Smooth muscle cell (in vitro differentiated cells): ENCODE results near the gene TBC1D19. TPM values are rescaled to one million over a fixed set of nuclear protein-coding genes. Genes with fewer than 3 reads are reported as not detected.

Experiments
- DNase-seq: peaks from one replicate; lab custom pipeline; 2025; ENCODE audit not compliant: unreplicated experiment; lab: John Stamatoyannopoulos, UW
- H2AFZ ChIP-seq: fragments of 200-600 bp; sonication (generic); 2 replicates; pipeline ENCODE4 v1.6.0; 2016; ENCODE audit warnings: antibody characterized with exemption, low read depth, mild to moderate bottlenecking
- H3F3A ChIP-seq: fragments of 200-600 bp; sonication (generic); 2 replicates; pipeline ENCODE4 v1.6.0; 2017; ENCODE audit warnings: antibody characterized with exemption, low read depth
- H3K27ac ChIP-seq: fragments of 200-600 bp; sonication (generic); 2 replicates; pipeline ENCODE4 v1.5.1; 2016; ENCODE audit warnings: low read depth, mild to moderate bottlenecking
- H3K27me3 ChIP-seq: fragments of 200-600 bp; sonication (generic); 2 replicates; pipeline ENCODE4 v1.6.1; 2016; ENCODE audit warnings: low read depth, mild to moderate bottlenecking
- H3K36me3 ChIP-seq: fragments of 200-600 bp; sonication (generic); 2 replicates; pipeline ENCODE4 v1.5.1; 2016; ENCODE audit warnings: low read depth
- H3K4me1 ChIP-seq: fragments of 200-600 bp; sonication (generic); 2 replicates; pipeline ENCODE4 v1.5.1; 2016; ENCODE audit warnings: low read depth
- H3K4me2 ChIP-seq: fragments of 200-600 bp; sonication (generic); 2 replicates; pipeline ENCODE4 v1.6.0; 2016; ENCODE audit warnings: mild to moderate bottlenecking
- H3K4me3 ChIP-seq: fragments of 200-600 bp; sonication (generic); 2 replicates; pipeline ENCODE4 v1.5.1; 2016; ENCODE audit warnings: mild to moderate bottlenecking
- H3K79me2 ChIP-seq: fragments of 200-600 bp; sonication (generic); 2 replicates; pipeline ENCODE4 v1.6.0; 2016; ENCODE audit warnings: low read depth, mild to moderate bottlenecking
- H3K9ac ChIP-seq: fragments of 200-600 bp; sonication (generic); 2 replicates; pipeline ENCODE4 v1.6.0; 2016; ENCODE audit warnings: low read depth
- H3K9me3 ChIP-seq: fragments of 200-600 bp; sonication (generic); replicated peaks from 2 replicates; pipeline ENCODE4 v1.5.1; 2016; ENCODE audit warnings: low read depth
- H4K20me1 ChIP-seq: fragments of 200-600 bp; sonication (generic); 2 replicates; pipeline ENCODE4 v1.6.0; 2016; ENCODE audit warnings: low read depth
- CTCF ChIP-seq: fragments of 200-600 bp; sonication (generic); IDR thresholded peaks from 2 replicates; pipeline ENCODE4 v1.5.1; 2017; ENCODE audit warnings: borderline replicate concordance, mild to moderate bottlenecking, antibody characterized with exemption; ENCODE audit not compliant: insufficient read depth, poor library complexity, severe bottlenecking
- WGBS: methylation state at CpG from one replicate; pipeline ENCODE4 v1.1.7; 2016; ENCODE audit warnings: low lambda C conversion rate; 5-methylcytosine and 5-hydroxymethylcytosine counted together
- polyA plus RNA-seq: library from polyadenylated mRNA; unstranded; fragments of >200 nt; fragmentation: Nextera tagmentation; extraction: Ambion mirVana; gene quantifications from 2 replicates; pipeline ENCODE4 v1.2.1, GENCODE V29; 2016
- total RNA-seq: library from RNA; depleted of rRNA; stranded (reverse); fragments of >200 nt; gene quantifications from 2 replicates; pipeline ENCODE4 v1.2.3, GENCODE V29; 2014

TBC1D19 gene
- total and polyA plus RNA-seq, 2 experiments from 2014 or later: 19.2 to 33.8 TPM

- Histone ChIP-seq H3K27me3 (no peaks in the 10 kb centered on the region), H3K36me3 (no peaks in the 10 kb centered on the region), H3K9ac (no peak overlapping the region), H3K79me2 (no peaks in the 10 kb centered on the region), H3K27ac (no peak overlapping the region), H3K4me1 (peaks cover 5% of the 10 kb centered on the region), H2AFZ (no peak overlapping the region), H3K4me2 (no peak overlapping the region), H4K20me1 (no peaks in the 10 kb centered on the region), H3F3A (no peaks in the 10 kb centered on the region), H3K4me3 (no peak overlapping the region), H3K9me3 (no peaks in the 10 kb centered on the region)
- 89% methylated on average over 2 of the region's 2 CpGs for WGBS
- TF ChIP-seq CTCF: no peak
- no peak for DNase-seq
These were observed 178.8 kb downstream of the TBC1D19 start for GRCh38 chr4:26762650-26763049.

GRCh38 chr4:26763063-26763462 is 179.2 kb downstream of the TBC1D19 start:
- H3K27ac ChIP-seq: no peak overlapping the region
- H3K4me1 ChIP-seq: peaks cover 5% of the 10 kb centered on the region
- WGBS: 93% methylated on average over 2 of the region's 2 CpGs
- H2AFZ ChIP-seq: no peak overlapping the region
- no peaks in the 10 kb centered on the region for H3K9me3 ChIP-seq
- no peaks in the 10 kb centered on the region for H3K36me3 ChIP-seq
- no peak overlapping the region for H3K9ac ChIP-seq
- H3K27me3 ChIP-seq: no peaks in the 10 kb centered on the region
- H3K4me2 ChIP-seq: no peak overlapping the region
- no peaks in the 10 kb centered on the region for H4K20me1 ChIP-seq
- no peak for DNase-seq
- H3K79me2 ChIP-seq: no peaks in the 10 kb centered on the region
- no peak for TF ChIP-seq CTCF
- no peaks in the 10 kb centered on the region for H3F3A ChIP-seq
- H3K4me3 ChIP-seq: no peak overlapping the region

GRCh38 chr4:26763648-26764047 is 179.8 kb downstream of the TBC1D19 start:
- no peak for DNase-seq
- Histone ChIP-seq H3K4me3 (no peak overlapping the region), H3K9me3 (no peaks in the 10 kb centered on the region), H4K20me1 (no peaks in the 10 kb centered on the region), H3K4me1 (peaks cover 5% of the 10 kb centered on the region), H3K9ac (no peak overlapping the region), H3K27ac (no peak overlapping the region), H3K36me3 (no peaks in the 10 kb centered on the region), H3K27me3 (no peaks in the 10 kb centered on the region), H3K79me2 (no peaks in the 10 kb centered on the region), H3K4me2 (peak overlapping the region; percentile 48), H3F3A (no peaks in the 10 kb centered on the region), H2AFZ (no peak overlapping the region)
- 84% methylated on average over 3 of the region's 3 CpGs for WGBS
- TF ChIP-seq CTCF: no peak

GRCh38 chr4:26764231-26764630 is 180.3 kb downstream of the TBC1D19 start:
- Histone ChIP-seq H2AFZ (no peak overlapping the region), H3K4me3 (no peak overlapping the region), H3K27ac (no peak overlapping the region), H3K4me1 (peaks cover 5% of the 10 kb centered on the region), H3K79me2 (no peaks in the 10 kb centered on the region), H3K4me2 (peak overlapping the region; percentile 48), H3K36me3 (no peaks in the 10 kb centered on the region), H4K20me1 (no peaks in the 10 kb centered on the region), H3K9ac (no peak overlapping the region), H3K27me3 (no peaks in the 10 kb centered on the region), H3F3A (no peaks in the 10 kb centered on the region), H3K9me3 (no peaks in the 10 kb centered on the region)
- no peak for TF ChIP-seq CTCF
- WGBS: 89% methylated on average over 1 of the region's 1 CpG
- DNase-seq: no peak
